ENCODE results near the gene MAN1B1.
"Not testable (repeated sequence)": the region's sequence is repeated elsewhere in the genome, so short reads cannot be mapped to it uniquely, and the experiment has no call there.

Gene MAN1B1

GRCh38 chr9:137116728-137117127 lies 29.9 kb downstream of the MAN1B1 start:
- Histone ChIP-seq H3K27me3 (ENCODE audit: insufficient read depth, poor library complexity, severe bottlenecking) (no peaks in the 10 kb centered on the region), H3K9me3 (ENCODE audit: severe bottlenecking) (no peaks in the 10 kb centered on the region), H3K36me3 (ENCODE audit: low read depth) (no peaks in the 10 kb centered on the region), H3K27ac (ENCODE audit: poor library complexity, severe bottlenecking) (no peak overlapping the region), H3K4me1 (ENCODE audit: insufficient read depth, poor library complexity, severe bottlenecking) (no peaks in the 10 kb centered on the region), H3K4me3 (ENCODE audit: severe bottlenecking) (no peak overlapping the region)
- ATAC-seq (ENCODE audit: low read depth) = no peak
- TF ChIP-seq, protein P1, sequence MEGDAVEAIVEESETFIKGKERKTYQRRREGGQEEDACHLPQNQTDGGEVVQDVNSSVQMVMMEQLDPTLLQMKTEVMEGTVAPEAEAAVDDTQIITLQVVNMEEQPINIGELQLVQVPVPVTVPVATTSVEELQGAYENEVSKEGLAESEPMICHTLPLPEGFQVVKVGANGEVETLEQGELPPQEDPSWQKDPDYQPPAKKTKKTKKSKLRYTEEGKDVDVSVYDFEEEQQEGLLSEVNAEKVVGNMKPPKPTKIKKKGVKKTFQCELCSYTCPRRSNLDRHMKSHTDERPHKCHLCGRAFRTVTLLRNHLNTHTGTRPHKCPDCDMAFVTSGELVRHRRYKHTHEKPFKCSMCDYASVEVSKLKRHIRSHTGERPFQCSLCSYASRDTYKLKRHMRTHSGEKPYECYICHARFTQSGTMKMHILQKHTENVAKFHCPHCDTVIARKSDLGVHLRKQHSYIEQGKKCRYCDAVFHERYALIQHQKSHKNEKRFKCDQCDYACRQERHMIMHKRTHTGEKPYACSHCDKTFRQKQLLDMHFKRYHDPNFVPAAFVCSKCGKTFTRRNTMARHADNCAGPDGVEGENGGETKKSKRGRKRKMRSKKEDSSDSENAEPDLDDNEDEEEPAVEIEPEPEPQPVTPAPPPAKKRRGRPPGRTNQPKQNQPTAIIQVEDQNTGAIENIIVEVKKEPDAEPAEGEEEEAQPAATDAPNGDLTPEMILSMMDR (IDR thresholded peaks at IDR 0.05; ENCODE audit: poor library complexity, severe bottlenecking) = no peak
- no peak for DNase-seq (ENCODE audit: low spot score)

DNA sequence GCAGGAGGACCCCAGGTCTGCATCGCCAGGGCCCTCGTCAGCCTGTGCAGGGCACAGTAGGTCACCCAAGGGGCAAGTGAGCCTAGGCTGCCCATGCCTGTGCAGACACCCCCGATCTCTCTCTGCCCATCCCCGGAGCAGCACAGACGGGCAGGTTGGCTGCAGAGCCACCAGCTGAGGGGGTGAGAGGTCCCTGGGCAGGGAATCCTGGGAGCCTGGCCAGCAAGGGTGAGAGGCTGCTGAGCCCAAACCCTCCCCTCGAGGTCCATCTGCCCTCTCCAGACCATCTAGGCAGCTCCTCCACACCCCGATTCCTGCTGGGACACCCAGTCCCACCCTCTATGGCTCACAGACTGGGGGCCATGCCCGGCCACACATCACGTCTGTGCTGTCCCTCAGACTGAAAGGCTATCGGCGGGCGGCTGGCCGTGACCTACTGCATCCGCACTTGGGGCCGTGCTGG lies 30.5 kb downstream of the MAN1B1 start:
- TF ChIP-seq, protein P1 (IDR thresholded peaks at IDR 0.05; ENCODE audit: poor library complexity, severe bottlenecking) = no peak
- H3K4me1 ChIP-seq (ENCODE audit: insufficient read depth, poor library complexity, severe bottlenecking) = no peaks in the 10 kb centered on the region
- no peaks in the 10 kb centered on the region for H3K9me3 ChIP-seq (ENCODE audit: severe bottlenecking)
- no peak for ATAC-seq (ENCODE audit: low read depth)
- H3K27me3 ChIP-seq (ENCODE audit: insufficient read depth, poor library complexity, severe bottlenecking) = no peaks in the 10 kb centered on the region
- H3K27ac ChIP-seq (ENCODE audit: poor library complexity, severe bottlenecking) = no peak overlapping the region
- H3K4me3 ChIP-seq (ENCODE audit: severe bottlenecking) = no peak overlapping the region
- no peak for DNase-seq (ENCODE audit: low spot score)
- H3K36me3 ChIP-seq (ENCODE audit: low read depth) = no peaks in the 10 kb centered on the region; the same call in 1 of the 2 replicates

DNA sequence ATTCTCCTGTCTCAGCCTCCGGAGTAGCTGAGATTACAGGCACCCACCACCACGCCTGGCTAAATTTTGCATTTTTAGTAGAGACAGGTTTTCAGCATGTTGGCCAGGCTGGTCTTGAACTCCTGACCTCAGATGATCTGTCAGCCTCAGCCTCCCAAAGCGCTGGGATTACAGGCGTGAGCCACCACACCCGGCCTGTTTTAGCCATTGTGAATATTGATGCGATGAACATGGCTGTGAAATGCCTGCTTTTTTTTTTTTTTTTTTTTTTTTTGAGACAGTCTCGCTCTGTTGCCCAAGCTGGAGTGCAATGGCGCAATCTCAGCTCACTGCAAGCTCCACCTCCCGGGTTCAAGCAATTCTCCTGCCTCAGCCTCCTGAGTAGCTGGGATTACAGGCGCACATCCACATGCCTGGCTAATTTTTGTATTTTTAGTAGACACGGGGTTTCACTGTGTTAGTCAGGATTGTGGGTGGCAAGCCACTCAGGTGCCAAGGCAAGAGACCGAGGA lies 31.4 kb downstream of the MAN1B1 start:
- not testable (repeated sequence) for DNase-seq (ENCODE audit: low spot score)

GRCh38 chr9:137121927-137122795 lies 35.4 kb downstream of the MAN1B1 start:
- H3K4me1 ChIP-seq (ENCODE audit: insufficient read depth, poor library complexity, severe bottlenecking); H3K27ac ChIP-seq (ENCODE audit: poor library complexity, severe bottlenecking); H3K27me3 ChIP-seq (ENCODE audit: insufficient read depth, poor library complexity, severe bottlenecking); H3K36me3 ChIP-seq (ENCODE audit: low read depth); H3K4me3 ChIP-seq (ENCODE audit: severe bottlenecking); DNase-seq (ENCODE audit: low spot score); H3K9me3 ChIP-seq (ENCODE audit: severe bottlenecking): not testable (repeated sequence)
- 0 out of 3 replicates have a peak, but pooled peaks have one; percentile 20 for ATAC-seq (ENCODE audit: low read depth)

More for the DNA sequence above, 31.4 kb downstream of the MAN1B1 start:
- ATAC-seq (ENCODE audit: low read depth); H3K36me3 ChIP-seq (ENCODE audit: low read depth); H3K9me3 ChIP-seq (ENCODE audit: severe bottlenecking); H3K27me3 ChIP-seq (ENCODE audit: insufficient read depth, poor library complexity, severe bottlenecking); H3K27ac ChIP-seq (ENCODE audit: poor library complexity, severe bottlenecking); H3K4me1 ChIP-seq (ENCODE audit: insufficient read depth, poor library complexity, severe bottlenecking); H3K4me3 ChIP-seq (ENCODE audit: severe bottlenecking): not testable (repeated sequence)

DNA sequence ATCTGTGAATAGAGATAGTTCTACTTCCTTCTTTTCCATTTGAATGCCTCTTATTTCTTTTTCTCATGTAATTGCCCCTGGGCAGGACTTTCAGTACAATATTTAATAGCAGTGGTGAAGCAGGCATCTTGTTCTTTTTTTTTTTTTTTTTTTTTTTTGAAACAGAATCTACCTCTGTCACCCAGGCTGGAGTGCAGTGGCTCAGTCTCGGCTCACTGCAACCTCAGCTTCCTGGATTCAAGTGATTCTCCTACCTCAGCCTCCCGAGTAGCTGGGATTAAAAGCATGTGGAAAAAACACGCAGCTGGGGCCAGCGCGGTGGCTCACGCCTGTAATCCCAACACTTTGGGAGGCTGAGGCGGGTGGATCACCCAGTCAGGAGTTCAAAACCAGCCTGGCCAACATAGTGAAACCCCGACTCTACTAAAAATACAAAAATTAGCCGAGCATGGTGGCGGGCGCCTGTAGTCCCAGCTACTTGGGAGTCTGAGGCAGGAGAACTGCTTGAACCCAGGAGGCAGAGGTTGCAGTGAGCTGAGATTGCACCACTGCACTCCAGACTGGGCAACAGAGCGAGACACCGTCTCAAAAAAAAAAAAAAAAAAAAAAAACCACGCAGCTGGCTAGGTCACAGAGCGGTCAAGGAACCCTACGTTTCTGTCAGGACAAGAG lies 36.1 kb downstream of the MAN1B1 start:
- not testable (repeated sequence) for H3K4me1 ChIP-seq (ENCODE audit: insufficient read depth, poor library complexity, severe bottlenecking); H3K27me3 ChIP-seq (ENCODE audit: insufficient read depth, poor library complexity, severe bottlenecking); H3K36me3 ChIP-seq (ENCODE audit: low read depth); DNase-seq (ENCODE audit: low spot score); H3K27ac ChIP-seq (ENCODE audit: poor library complexity, severe bottlenecking); H3K4me3 ChIP-seq (ENCODE audit: severe bottlenecking); H3K9me3 ChIP-seq (ENCODE audit: severe bottlenecking); ATAC-seq (ENCODE audit: low read depth)

DNA sequence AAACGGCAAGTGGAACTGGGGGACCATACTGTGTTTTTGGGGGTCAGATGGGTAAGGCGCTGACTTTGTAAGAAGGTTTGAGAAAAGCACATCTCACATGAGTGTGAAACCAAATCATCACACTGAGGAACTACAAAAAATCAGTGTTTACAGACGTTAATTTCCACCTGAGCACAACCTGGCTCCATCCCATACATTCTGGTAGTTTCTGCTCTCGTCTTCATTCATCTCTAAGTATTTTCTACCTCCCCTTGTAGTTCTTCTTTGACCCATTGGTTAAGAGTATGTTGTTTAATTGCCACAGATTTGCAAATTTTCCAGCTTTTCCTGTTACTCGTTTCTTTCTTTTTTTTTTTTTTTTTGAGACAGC lies 36.7 kb downstream of the MAN1B1 start:
- H3K36me3 ChIP-seq (ENCODE audit: low read depth) = no peaks in the 10 kb centered on the region; the same call in 1 of the 2 replicates
- TF ChIP-seq, protein P1 (IDR thresholded peaks at IDR 0.05; ENCODE audit: poor library complexity, severe bottlenecking) = no peak
- DNase-seq (ENCODE audit: low spot score) (no peak), ATAC-seq (ENCODE audit: low read depth) (no peak)
- no peak overlapping the region for H3K27ac ChIP-seq (ENCODE audit: poor library complexity, severe bottlenecking)
- H3K27me3 ChIP-seq (ENCODE audit: insufficient read depth, poor library complexity, severe bottlenecking) = no peaks in the 10 kb centered on the region
- H3K9me3 ChIP-seq (ENCODE audit: severe bottlenecking) = no peaks in the 10 kb centered on the region
- H3K4me3 ChIP-seq (ENCODE audit: severe bottlenecking) = no peak overlapping the region
- no peaks in the 10 kb centered on the region for H3K4me1 ChIP-seq (ENCODE audit: insufficient read depth, poor library complexity, severe bottlenecking)

GRCh38 chr9:137123952-137124462 lies 37.2 kb downstream of the MAN1B1 start:
- not testable (repeated sequence) for H3K27ac ChIP-seq (ENCODE audit: poor library complexity, severe bottlenecking); H3K9me3 ChIP-seq (ENCODE audit: severe bottlenecking); ATAC-seq (ENCODE audit: low read depth); H3K4me1 ChIP-seq (ENCODE audit: insufficient read depth, poor library complexity, severe bottlenecking); H3K27me3 ChIP-seq (ENCODE audit: insufficient read depth, poor library complexity, severe bottlenecking); H3K36me3 ChIP-seq (ENCODE audit: low read depth); DNase-seq (ENCODE audit: low spot score); H3K4me3 ChIP-seq (ENCODE audit: severe bottlenecking)
